Measurements from ENCODE around the gene FNDC8.

DNA sequence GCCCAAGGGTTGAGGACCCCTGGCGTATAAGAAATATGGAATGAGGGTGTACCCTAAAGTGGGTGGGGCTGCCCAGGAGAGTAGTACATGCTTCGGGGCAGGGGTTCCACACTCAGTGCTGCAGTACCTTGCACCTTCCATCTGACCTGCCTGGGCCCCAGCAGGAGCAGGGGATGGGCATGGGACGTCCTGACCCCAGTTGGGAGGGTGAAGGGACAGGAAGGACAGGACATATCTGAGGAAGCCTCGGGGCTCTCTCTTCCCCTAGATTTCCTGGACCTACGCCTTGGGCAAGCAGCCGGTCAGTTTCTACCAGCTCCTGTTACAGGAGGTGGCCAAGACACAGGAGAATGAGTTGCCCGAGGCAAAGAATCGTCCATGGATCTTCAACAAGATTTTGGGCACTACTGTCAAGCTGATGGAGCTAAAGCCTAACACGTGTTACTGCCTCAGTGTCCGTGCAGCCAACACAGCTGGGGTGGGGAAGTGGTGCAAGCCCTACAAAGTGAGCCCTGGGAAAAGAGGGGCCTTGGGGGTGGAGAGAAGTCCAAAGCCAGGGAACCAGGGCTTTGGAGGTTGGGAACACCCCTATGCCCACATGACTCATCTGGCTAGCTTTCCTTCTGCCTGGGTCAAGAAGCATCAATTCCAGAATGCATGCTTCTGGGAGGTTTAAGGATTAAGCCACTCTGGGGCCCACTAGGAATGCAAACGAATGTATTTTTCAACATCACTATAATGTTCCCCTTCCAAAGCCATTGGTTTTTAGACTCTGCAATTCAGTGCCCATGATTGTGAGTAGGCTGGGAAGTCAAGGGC is 7.9 kb downstream of the FNDC8 start:
- TF ChIP-seq POLR2A (IDR thresholded peaks at IDR 0.05; ENCODE audit: low read depth, low read length): peak; percentile 50; the same call in 1 of the 2 replicates
- TF ChIP-seq TAF1 (IDR thresholded peaks at IDR 0.05; ENCODE audit: borderline replicate concordance, low read depth, low read length): no peak

Data from GM12892 (cell line).